ENCODE measurements around the gene CLEC18A.

Gene CLEC18A

DNA sequence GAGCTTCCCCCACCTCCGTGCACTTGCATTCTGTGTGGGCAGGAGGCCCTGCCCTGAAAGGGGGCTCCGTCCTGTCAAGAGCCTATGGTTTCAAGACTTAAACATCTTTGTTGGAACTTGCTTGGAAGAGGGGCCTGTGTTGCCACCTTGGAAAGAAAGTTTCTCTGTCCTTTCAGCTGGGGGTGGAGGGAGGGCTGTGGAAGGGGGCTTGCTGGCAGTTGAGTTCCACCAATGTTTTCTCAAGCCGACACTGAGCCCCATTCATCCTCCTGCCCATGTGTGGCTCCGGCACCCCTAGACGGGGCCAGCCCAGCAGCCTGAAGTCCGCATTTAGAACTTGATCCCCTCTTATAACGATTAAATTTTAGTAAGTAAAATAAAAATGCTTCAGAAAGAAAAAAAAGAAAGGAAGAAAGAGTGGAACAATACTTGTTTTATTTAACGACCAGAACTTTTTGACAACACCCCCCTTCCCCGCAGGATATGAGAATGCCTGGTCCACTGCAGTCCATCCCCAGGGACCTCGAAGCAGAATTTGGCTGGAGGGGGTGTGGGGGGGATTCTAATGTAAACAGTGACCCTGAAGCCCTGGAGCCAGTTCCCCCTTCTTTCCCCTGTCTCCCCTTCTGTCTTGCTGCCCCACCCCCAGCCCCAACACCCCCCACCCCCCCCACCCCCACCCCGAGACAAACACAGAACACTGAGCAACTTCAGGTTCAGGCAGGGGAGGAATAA is 26.9 kb upstream of the CLEC18A start:
- DNase-seq (ENCODE audit: insufficient read length, low spot score) (no peak), FAIRE-seq (no peak)
- TF ChIP-seq POLR2A (IDR thresholded peaks at IDR 0.05; ENCODE audit: low read depth, low read length), result no peak

GRCh38 chr16:69924777-69925191 is 26.4 kb upstream of the CLEC18A start:
- DNase-seq (ENCODE audit: insufficient read length, low spot score) (peak; percentile 76), FAIRE-seq (no peak)
- peak; percentile 51; the same call in 1 of the 2 replicates for TF ChIP-seq POLR2A (IDR thresholded peaks at IDR 0.05; ENCODE audit: low read depth, low read length)

- no peak for FAIRE-seq
- TF ChIP-seq POLR2A (IDR thresholded peaks at IDR 0.05; ENCODE audit: low read depth, low read length), result no peak
- no peak for DNase-seq (ENCODE audit: insufficient read length, low spot score)
Observed at GRCh38 chr16:69925311-69925710, 25.8 kb upstream of the CLEC18A start.

GRCh38 chr16:69926241-69926640 is 24.9 kb upstream of the CLEC18A start:
- TF ChIP-seq POLR2A (IDR thresholded peaks at IDR 0.05; ENCODE audit: low read depth, low read length), result no peak
- DNase-seq (ENCODE audit: insufficient read length, low spot score) (no peak), FAIRE-seq (no peak)

DNA sequence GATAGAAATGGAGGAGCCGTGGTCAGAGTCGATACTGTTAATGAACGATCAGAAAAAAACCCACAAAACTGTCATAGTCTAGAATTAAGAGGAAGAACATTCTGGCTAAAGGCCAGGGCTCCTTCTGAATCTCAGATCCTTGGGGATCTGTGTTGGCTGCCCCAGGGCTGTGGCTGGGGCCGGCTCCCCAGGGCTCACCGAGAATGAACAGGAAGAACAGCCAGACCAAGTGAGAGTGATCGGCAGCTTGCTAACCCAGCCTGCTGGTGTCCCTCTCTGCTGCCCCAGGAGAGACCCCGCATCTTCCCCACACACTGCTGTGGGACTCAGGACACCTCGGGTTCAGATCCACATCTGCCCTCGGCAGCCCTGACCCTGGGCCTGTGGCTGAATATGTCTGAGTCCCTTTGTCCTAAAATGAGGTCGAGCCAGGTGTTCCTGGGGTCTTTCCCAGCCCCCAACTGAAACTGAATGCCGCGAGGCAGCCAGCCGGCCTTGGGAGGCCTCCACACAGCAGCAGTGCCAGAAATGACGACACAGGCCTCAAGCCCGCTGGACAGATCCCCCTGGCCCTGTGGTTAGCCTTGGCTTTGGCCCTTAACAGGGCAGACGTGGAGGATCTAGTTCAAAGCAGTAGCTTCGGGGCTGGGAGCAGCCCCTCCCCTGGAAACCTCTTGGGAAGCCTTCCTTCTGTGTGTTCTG is 23.9 kb upstream of the CLEC18A start:
- no peak for TF ChIP-seq POLR2A (IDR thresholded peaks at IDR 0.05; ENCODE audit: low read depth, low read length)
- no peak for DNase-seq (ENCODE audit: insufficient read length, low spot score)
- FAIRE-seq, result no peak

GRCh38 chr16:69928856-69929400 is 22.2 kb upstream of the CLEC18A start:
- FAIRE-seq, result no peak
- no peak for TF ChIP-seq POLR2A (IDR thresholded peaks at IDR 0.05; ENCODE audit: low read depth, low read length)
- DNase-seq (ENCODE audit: insufficient read length, low spot score), result no peak

DNA sequence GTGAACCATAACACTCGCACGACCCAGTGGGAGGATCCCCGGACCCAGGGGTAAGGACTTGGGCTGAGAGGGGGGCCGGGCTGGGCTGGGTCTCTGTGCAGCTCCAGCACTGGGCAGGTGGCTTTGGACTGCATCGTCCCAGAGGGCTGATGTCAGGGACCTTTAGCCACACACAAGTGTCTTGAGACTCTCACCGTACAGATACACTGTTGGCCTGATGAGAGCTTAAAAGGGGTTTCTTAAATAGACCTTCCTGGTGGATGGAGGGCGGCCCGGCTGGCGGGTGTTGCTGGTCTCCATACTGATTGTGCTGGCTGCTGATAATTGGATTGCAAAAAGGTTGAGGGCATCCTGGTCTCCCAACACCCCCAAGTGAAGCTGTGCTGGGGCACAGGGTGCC is 21.7 kb upstream of the CLEC18A start:
- no peak for DNase-seq (ENCODE audit: insufficient read length, low spot score)
- FAIRE-seq, result no peak
- no peak for TF ChIP-seq POLR2A (IDR thresholded peaks at IDR 0.05; ENCODE audit: low read depth, low read length)

GRCh38 chr16:69930117-69930776 is 20.9 kb upstream of the CLEC18A start:
- no peak for TF ChIP-seq POLR2A (IDR thresholded peaks at IDR 0.05; ENCODE audit: low read depth, low read length)
- DNase-seq (ENCODE audit: insufficient read length, low spot score) (peak; percentile 69), FAIRE-seq (no peak)

DNA sequence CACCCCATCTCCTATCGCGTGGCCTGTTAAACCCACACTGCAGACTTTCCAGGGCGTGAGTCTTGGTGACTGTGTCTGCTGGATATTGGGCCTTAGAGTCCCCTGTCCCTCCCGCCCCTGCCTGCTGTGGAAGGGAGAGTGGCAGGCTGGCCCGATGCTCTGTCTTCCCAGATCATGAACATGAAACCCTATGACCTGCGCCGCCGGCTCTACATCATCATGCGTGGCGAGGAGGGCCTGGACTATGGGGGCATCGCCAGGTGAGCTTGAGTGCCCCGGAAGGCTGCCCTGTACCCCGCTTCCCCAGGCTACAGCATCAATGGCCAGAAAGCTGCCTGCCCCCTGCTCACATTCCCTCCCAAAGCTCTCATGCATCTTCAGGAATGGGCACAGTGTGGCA is 19.5 kb upstream of the CLEC18A start:
- DNase-seq (ENCODE audit: insufficient read length, low spot score), result no peak
- TF ChIP-seq POLR2A (IDR thresholded peaks at IDR 0.05; ENCODE audit: low read depth, low read length), result no peak
- no peak for FAIRE-seq

DNA sequence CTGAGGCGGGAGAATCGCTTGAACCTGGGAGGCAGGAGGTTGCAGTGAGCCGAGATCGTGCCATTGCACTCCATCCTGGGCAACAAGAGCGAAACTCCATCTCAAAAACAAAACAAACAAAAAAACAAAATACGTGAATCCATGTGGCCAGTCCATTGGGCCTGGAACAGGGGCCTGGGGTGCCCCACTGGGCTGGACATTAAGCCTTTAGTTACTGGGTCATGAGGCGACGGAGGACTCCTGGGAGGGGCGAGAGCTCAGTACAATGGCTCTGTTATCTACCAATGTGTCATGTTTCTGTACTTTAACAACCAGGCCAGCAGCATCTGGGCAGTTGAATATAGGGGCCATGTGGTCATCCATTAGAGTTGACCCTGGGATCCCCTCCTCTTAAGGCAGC is 18.9 kb upstream of the CLEC18A start:
- DNase-seq (ENCODE audit: insufficient read length, low spot score), result no peak
- TF ChIP-seq POLR2A (IDR thresholded peaks at IDR 0.05; ENCODE audit: low read depth, low read length), result no peak
- FAIRE-seq, result no peak

DNA sequence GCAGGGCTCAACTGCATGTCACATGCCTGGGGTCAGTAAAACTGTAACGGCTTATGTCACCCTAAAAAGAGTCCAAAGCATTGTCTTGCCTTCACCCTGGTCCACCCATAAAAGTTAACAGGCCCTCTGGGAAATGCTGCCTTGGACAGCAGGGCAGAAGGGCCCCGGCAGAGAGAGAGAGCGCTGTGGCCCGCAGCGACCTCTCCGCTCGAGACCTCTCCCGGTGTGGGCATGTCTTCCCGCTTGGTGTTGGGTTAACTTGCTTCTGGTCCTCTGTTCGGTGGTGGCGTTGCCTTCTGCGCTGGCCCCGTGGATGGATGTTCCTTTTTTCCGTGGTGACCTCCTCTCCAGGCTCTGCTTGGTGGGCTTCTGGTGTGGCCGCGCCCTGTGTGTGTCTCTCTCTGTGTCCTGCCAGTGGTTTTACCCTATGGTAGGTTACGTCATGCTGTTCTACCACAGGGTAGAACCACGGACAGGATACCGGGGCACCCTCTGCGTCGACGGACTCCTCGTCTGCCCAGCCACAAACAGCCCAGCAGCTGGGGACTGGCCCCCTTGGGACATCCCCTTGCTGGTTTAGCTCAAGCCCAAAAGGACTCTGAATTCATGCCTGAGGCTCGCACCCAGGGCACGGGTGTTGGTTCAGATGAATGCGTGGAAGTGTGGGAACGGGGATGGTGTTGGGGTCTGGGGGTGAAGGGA is 18.3 kb upstream of the CLEC18A start:
- DNase-seq (ENCODE audit: insufficient read length, low spot score) (no peak), FAIRE-seq (no peak)
- no peak for TF ChIP-seq POLR2A (IDR thresholded peaks at IDR 0.05; ENCODE audit: low read depth, low read length)

GRCh38 chr16:69934044-69934443 is 17.1 kb upstream of the CLEC18A start:
- DNase-seq (ENCODE audit: insufficient read length, low spot score) (no peak), FAIRE-seq (no peak)
- TF ChIP-seq POLR2A (IDR thresholded peaks at IDR 0.05; ENCODE audit: low read depth, low read length), result no peak

- no peak for TF ChIP-seq POLR2A (IDR thresholded peaks at IDR 0.05; ENCODE audit: low read depth, low read length)
- no peak for DNase-seq (ENCODE audit: insufficient read length, low spot score)
- FAIRE-seq, result no peak
Observed at GRCh38 chr16:69934751-69935150, 16.4 kb upstream of the CLEC18A start.

DNA sequence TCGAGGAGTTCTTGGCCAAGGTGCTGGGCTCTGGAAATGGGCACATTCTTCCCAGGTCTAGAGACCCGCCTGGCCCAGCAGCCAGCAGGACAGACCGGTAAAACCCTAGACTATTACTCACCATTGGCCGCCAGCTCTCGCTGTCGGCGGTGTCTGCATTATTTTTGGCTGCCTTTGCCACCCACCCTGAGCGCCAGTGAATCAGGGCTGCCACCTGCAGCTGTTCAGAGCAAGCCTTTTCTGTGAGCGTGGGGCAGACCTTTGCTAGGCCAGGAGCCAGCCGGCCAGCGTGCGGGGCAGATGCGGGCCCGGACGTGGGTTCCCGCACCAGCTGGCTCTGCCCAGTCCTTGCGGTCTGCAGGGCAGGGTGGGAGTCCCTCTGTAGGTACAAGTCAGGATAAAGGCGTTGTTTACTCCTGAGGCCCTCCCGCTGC is 15.8 kb upstream of the CLEC18A start:
- TF ChIP-seq POLR2A (IDR thresholded peaks at IDR 0.05; ENCODE audit: low read depth, low read length), result no peak
- no peak for DNase-seq (ENCODE audit: insufficient read length, low spot score)
- no peak for FAIRE-seq

Measured in H54 (cell line).